Measurements from ENCODE around the gene CXCL10. TPM values are rescaled to one million over a fixed set of nuclear protein-coding genes. Genes with fewer than 3 reads are reported as not detected.

CXCL10 gene
- total RNA-seq, 1 donor from 2014 or later: not detected

DNA sequence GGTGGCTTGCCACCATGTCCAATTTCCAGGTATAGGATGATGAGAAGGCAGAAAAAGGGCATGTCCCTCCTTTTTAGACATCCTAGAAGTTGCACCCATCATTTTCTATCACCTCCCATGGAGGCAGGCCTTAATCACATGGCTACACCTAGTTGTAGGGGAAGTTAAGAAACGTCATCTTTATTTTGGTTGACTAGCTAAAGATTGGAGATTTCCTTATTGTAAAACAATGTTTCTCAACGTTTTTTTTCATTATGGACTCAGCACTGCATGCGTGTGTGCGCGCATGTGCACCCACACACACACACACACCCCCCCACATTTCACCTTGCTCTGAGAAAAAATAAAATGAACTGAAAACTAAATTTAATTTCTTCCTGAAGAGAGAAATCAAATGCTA is 14.0 kb downstream of the CXCL10 start:
- H3K27me3 Mint-ChIP-seq (ENCODE audit: insufficient read depth, low read depth): peaks cover 2% of the 10 kb centered on the region
- H3K9me3 Mint-ChIP-seq: no peaks in the 10 kb centered on the region
- H3K4me1 Mint-ChIP-seq: peaks cover 17% of the 10 kb centered on the region
- Histone ChIP-seq H3K79me2 (ENCODE audit: low read depth) (no peaks in the 10 kb centered on the region), H3K9ac (no peak overlapping the region), H3F3A (ENCODE audit: low read depth) (no peaks in the 10 kb centered on the region), H3K9me3 (ENCODE audit: low read depth) (no peaks in the 10 kb centered on the region), H3K36me3 (no peaks in the 10 kb centered on the region), H4K20me1 (ENCODE audit: low read depth) (no peaks in the 10 kb centered on the region), H2AFZ (replicated peaks) (no peak overlapping the region), H3K27me3 (no peaks in the 10 kb centered on the region), H3K27ac (no peak overlapping the region), H3K4me1 (peaks cover 10% of the 10 kb centered on the region), H3K4me2 (no peak overlapping the region), H3K4me3 (no peak overlapping the region)
- H3K4me3 Mint-ChIP-seq: no peak overlapping the region
- no peak overlapping the region for H3K27ac Mint-ChIP-seq
- no peaks in the 10 kb centered on the region for H3K36me3 Mint-ChIP-seq
- TF ChIP-seq, protein P1, sequence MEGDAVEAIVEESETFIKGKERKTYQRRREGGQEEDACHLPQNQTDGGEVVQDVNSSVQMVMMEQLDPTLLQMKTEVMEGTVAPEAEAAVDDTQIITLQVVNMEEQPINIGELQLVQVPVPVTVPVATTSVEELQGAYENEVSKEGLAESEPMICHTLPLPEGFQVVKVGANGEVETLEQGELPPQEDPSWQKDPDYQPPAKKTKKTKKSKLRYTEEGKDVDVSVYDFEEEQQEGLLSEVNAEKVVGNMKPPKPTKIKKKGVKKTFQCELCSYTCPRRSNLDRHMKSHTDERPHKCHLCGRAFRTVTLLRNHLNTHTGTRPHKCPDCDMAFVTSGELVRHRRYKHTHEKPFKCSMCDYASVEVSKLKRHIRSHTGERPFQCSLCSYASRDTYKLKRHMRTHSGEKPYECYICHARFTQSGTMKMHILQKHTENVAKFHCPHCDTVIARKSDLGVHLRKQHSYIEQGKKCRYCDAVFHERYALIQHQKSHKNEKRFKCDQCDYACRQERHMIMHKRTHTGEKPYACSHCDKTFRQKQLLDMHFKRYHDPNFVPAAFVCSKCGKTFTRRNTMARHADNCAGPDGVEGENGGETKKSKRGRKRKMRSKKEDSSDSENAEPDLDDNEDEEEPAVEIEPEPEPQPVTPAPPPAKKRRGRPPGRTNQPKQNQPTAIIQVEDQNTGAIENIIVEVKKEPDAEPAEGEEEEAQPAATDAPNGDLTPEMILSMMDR (IDR thresholded peaks at IDR 0.05): no peak
- TF ChIP-seq EZH2phosphoT487 (IDR thresholded peaks at IDR 0.05): no peak
- no peak for TF ChIP-seq EZH2 (IDR thresholded peaks at IDR 0.05)
- no peak for DNase-seq (ENCODE audit: low spot score)

DNA sequence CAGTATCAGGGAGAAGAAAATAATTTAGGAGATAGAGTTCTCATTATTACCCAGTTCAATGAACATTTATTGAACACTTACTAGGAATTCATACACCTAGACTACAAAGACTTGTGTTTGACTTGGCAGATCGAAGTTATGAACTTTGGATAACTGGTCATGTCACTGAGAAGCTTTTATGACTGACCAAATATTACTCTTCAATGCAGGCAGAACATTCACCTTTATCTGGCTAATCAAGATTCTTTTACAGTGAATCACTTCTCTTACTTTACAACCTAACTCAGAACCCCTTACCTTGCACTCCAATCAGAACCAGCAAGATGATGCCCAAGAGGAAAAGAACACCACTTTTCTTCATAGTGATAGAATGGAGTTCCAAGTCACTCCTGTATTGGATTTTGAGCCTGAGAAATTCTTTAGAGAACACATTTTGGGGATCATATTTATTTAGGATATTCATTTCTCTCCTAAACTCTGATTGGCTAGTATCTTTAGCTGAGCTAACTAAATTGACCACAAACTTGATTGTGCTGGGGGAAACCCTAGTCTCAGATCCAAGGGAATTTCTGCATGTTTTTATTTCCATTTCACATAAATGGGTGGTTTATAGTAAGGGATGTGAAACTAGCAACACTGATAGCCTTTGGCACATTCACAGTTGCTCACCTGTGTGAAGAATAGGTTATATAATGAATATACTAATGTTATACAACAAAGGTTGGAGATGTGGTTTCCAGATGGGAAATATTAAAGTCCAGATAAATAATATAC is 16.0 kb downstream of the CXCL10 start, which contains the start of gene CXCL9:
TSS of gene CXCL9 (minus strand) at position 421 of the 774 bp plus-strand sequence. CDS start at position 361, 60 bp downstream.
- no peaks in the 10 kb centered on the region for H3K36me3 ChIP-seq
- no peaks in the 10 kb centered on the region for H3K36me3 Mint-ChIP-seq
- H4K20me1 ChIP-seq (ENCODE audit: low read depth): no peaks in the 10 kb centered on the region
- H3K4me2 ChIP-seq: no peak within 1 kb of the TSS
- H3K79me2 ChIP-seq (ENCODE audit: low read depth): no peaks in the 10 kb centered on the region
- no peak within 1 kb of the TSS for H2AFZ ChIP-seq (replicated peaks)
- no peaks in the 10 kb centered on the region for H3K9me3 Mint-ChIP-seq
- no peak within 1 kb of the TSS for H3K4me3 Mint-ChIP-seq
- H3K27ac ChIP-seq: no peak within 1 kb of the TSS
- no peaks in the 10 kb centered on the region for H3K9me3 ChIP-seq (ENCODE audit: low read depth)
- H3K4me3 ChIP-seq: no peak within 1 kb of the TSS
- H3K9ac ChIP-seq: no peak within 1 kb of the TSS
- no peaks in the 10 kb centered on the region for H3K27me3 ChIP-seq
- peaks cover 8% of the 10 kb centered on the region for H3K4me1 ChIP-seq
- TF ChIP-seq EZH2 (IDR thresholded peaks at IDR 0.05): no peak
- TF ChIP-seq EZH2phosphoT487 (IDR thresholded peaks at IDR 0.05): no peak
- TF ChIP-seq, protein P1 (IDR thresholded peaks at IDR 0.05): no peak
- H3F3A ChIP-seq (ENCODE audit: low read depth): no peaks in the 10 kb centered on the region
- peaks cover 14% of the 10 kb centered on the region for H3K4me1 Mint-ChIP-seq
- peaks cover 2% of the 10 kb centered on the region for H3K27me3 Mint-ChIP-seq (ENCODE audit: insufficient read depth, low read depth)
- no peak for DNase-seq (ENCODE audit: low spot score)
- no peak within 1 kb of the TSS for H3K27ac Mint-ChIP-seq

GRCh38 chr4:76003620-76004019 is 19.7 kb downstream of the CXCL10 start:
- no peak overlapping the region for H3K4me2 ChIP-seq
- no peak overlapping the region for H2AFZ ChIP-seq (replicated peaks)
- H3K27me3 ChIP-seq: no peaks in the 10 kb centered on the region
- no peak overlapping the region for H3K27ac ChIP-seq
- H3K9me3 Mint-ChIP-seq: no peaks in the 10 kb centered on the region
- H3K27me3 Mint-ChIP-seq (ENCODE audit: insufficient read depth, low read depth): no peaks in the 10 kb centered on the region
- H3K79me2 ChIP-seq (ENCODE audit: low read depth): no peaks in the 10 kb centered on the region
- H3K36me3 Mint-ChIP-seq: no peaks in the 10 kb centered on the region
- H3K27ac Mint-ChIP-seq: no peak overlapping the region
- H3K4me1 ChIP-seq: no peaks in the 10 kb centered on the region
- H3K9ac ChIP-seq: no peak overlapping the region
- H3K4me3 ChIP-seq: no peak overlapping the region
- no peaks in the 10 kb centered on the region for H3K9me3 ChIP-seq (ENCODE audit: low read depth)
- H3K4me1 Mint-ChIP-seq: no peaks in the 10 kb centered on the region
- no peaks in the 10 kb centered on the region for H3K36me3 ChIP-seq
- no peaks in the 10 kb centered on the region for H4K20me1 ChIP-seq (ENCODE audit: low read depth)
- TF ChIP-seq EZH2 (IDR thresholded peaks at IDR 0.05) (no peak), EZH2phosphoT487 (IDR thresholded peaks at IDR 0.05) (no peak)
- TF ChIP-seq, protein P1 (IDR thresholded peaks at IDR 0.05): no peak
- DNase-seq (ENCODE audit: low spot score): no peak
- H3K4me3 Mint-ChIP-seq: no peak overlapping the region
- no peaks in the 10 kb centered on the region for H3F3A ChIP-seq (ENCODE audit: low read depth)

All from neural progenitor cell (in vitro differentiated cells).